Measurements from ENCODE around the gene ZCCHC7. TPM values are rescaled to one million over a fixed set of nuclear protein-coding genes. Genes with fewer than 3 reads are reported as not detected.

ZCCHC7 gene
- total and polyA plus RNA-seq, 9 of the 15 experiments (the other 6 are each of a cell fraction or from before 2014, with no cell fraction given), result 34.1 to 68.9 (median 48.8) TPM

- TF ChIP-seq MLLT1 (IDR thresholded peaks at IDR 0.05), result no peak
- peak; percentile 45 for TF ChIP-seq ADNP (tag; IDR thresholded peaks at IDR 0.05)
- TF ChIP-seq ELF4 (CRISPR knock-in tag; IDR thresholded peaks at IDR 0.05), result no peak
- TF ChIP-seq MEIS2 (IDR thresholded peaks at IDR 0.05; ENCODE audit: partially characterized antibody), result peak; percentile 51
- no peak for TF ChIP-seq ZNF584 (CRISPR knock-in tag; IDR thresholded peaks at IDR 0.05; ENCODE audit: low read depth)
- TF ChIP-seq FOSL1 (tag; conservative IDR thresholded peaks at IDR 0.05), result 0 out of 2 replicates have a peak, but pooled peaks have one; percentile 20
- TF ChIP-seq ARID1B (IDR thresholded peaks at IDR 0.05), result peak; percentile 64; the same call in 1 of the 2 replicates
- no peak for TF ChIP-seq PCBP2 (IDR thresholded peaks at IDR 0.05; ENCODE audit: low read depth, low read length, poor library complexity, severe bottlenecking)
- TF ChIP-seq JUND (IDR thresholded peaks at IDR 0.05; ENCODE audit: borderline replicate concordance, low read depth, low read length), result 0 out of 2 replicates have a peak, but pooled peaks have one; percentile 36
- TF ChIP-seq JUND (tag; IDR thresholded peaks at IDR 0.05; ENCODE audit: borderline replicate concordance, low read depth, low read length), result no peak
- no peak for TF ChIP-seq ZNF23 (CRISPR knock-in tag; IDR thresholded peaks at IDR 0.05)
- no peak for TF ChIP-seq PHF8 (IDR thresholded peaks at IDR 0.05; ENCODE audit: borderline replicate concordance, low read length)
- no peak for TF ChIP-seq CCAR2 (IDR thresholded peaks at IDR 0.05; ENCODE audit: low read depth, low read length)
- TF ChIP-seq FOXP1 (CRISPR knock-in tag; IDR thresholded peaks at IDR 0.05), result no peak
- no peak for TF ChIP-seq NR2F6 (CRISPR knock-in tag; IDR thresholded peaks at IDR 0.05)
These were observed 151.3 kb downstream of the ZCCHC7 start (continued) for GRCh38 chr9:37271679-37272078.
